Prostate gland (tissue), 2 donors: ENCODE data around the gene KCNC1. TPM values are rescaled to one million over a fixed set of nuclear protein-coding genes. Genes with fewer than 3 reads are reported as not detected.

ENCODE experiments used
- DNase-seq: peaks from one replicate; pipeline ENCODE4 v3.0.0-alpha.2; 2019; ENCODE audit warnings: low spot score
- H3K27ac ChIP-seq, 2 donors: fragments of 200-600 bp; sonication (generic); 2 replicates each; pipeline ENCODE4 v1.5.1; 2017 to 2019
- H3K27me3 ChIP-seq: fragments of 200-600 bp; sonication (generic); replicated peaks from 2 replicates; pipeline ENCODE4 v1.5.1; 2019; ENCODE audit not compliant: insufficient read depth
- H3K36me3 ChIP-seq, 2 donors: fragments of 200-600 bp; sonication (generic); 1 replicate in 1 of 2; 2 replicates in 1 of 2; pipeline versions ENCODE4 v1.5.1 to v1.8.1; 2017 to 2019
- H3K4me1 ChIP-seq: fragments of 200-600 bp; sonication (generic); replicated peaks from 2 replicates; pipeline ENCODE4 v1.5.1; 2019
- H3K4me3 ChIP-seq, 2 donors: fragments of 200-600 bp; sonication (generic); 2 replicates each; pipeline ENCODE4 v1.5.1; 2017 to 2019
- H3K9me3 ChIP-seq: fragments of 200-600 bp; sonication (generic); 2 replicates; pipeline ENCODE4 v1.5.1; 2017
- POLR2A ChIP-seq: fragments of 450-650 bp; IDR thresholded peaks from one replicate; pipeline ENCODE4 v1.6.1; 2016; ENCODE audit warnings: antibody characterized with exemption, mild to moderate bottlenecking
- POLR2AphosphoS5 ChIP-seq: sonication (generic); formaldehyde crosslinking; IDR thresholded peaks from one replicate; pipeline ENCODE4 v1.6.1; 2017; ENCODE audit warnings: antibody characterized with exemption
- WGBS: methylation state at CpG from one replicate; pipeline ENCODE4 v1.1.5; 2018; 5-methylcytosine and 5-hydroxymethylcytosine counted together
- intact Hi-C: fragments of 100-400 bp; cut with DNase I; formaldehyde crosslinking; loops from one replicate; pipeline ENCODE4 v1.14.2; 2022
- total RNA-seq, 2 donors: library from RNA; depleted of rRNA; stranded (reverse); fragments of >200 nt; gene quantifications; one replicate each; pipeline ENCODE4 v1.1.0, GENCODE V29; 2016
- TF ChIP-seq, protein P1 (sequence below), 4 experiments: fragments of 200-600 bp in 2 of 4; fragments of 450-650 bp in 2 of 4; sonication (generic) in 2 of 4; IDR thresholded peaks; 1 replicate in 3 of 4; 2 replicates in 1 of 4; pipeline ENCODE4 v1.5.1; 2016 to 2019; ENCODE audit warnings: antibody characterized with exemption in 4 of 4, mild to moderate bottlenecking in 2 of 4, moderate library complexity in 2 of 4

KCNC1 gene
- total RNA-seq = 1 to 10 TPM in 1 of 2 donors, not detected in 1; 3.0 TPM

DNA sequence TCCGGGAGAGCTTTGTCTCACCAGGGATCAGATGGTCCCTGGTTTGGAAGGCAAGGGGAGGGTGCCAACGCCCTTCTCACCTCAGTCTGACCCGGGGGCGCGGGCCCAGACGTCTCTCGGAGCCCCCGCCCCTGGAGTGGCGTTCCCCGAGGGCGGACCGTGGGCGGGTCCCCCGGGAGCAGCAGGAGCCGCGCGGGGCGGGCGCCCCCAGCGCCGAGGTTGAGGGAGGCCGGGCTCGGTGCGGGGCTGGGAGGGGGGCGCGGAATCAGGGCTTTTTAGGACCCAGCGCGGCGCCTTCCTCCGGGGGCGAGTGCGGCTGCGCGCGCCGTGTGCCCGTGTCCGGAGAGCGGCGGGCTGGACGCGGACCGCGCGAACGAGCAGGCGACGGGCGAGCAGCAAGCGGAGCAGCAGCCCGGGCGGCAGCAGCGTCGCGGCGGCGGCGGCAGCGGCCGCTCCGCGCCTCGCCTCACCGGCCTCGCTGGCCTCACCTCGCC lies at the start of gene KCNC1:
Gene KCNC1 (plus strand): TSS at position 364 of the 494 bp plus-strand sequence. CDS start 1,222 bp downstream, outside the sequence.
- intact Hi-C loops = loop anchor here (10.0 kb wide), 1 partner anchor 100 kb away; no protein-coding TSS in a partner anchor
- H3K36me3 ChIP-seq = no peaks in the 10 kb centered on the region
- no peaks in the 10 kb centered on the region for H3K9me3 ChIP-seq
- 1% methylated on average over 8 of the region's 66 CpGs for WGBS
- peaks cover 21% of the 10 kb centered on the region for H3K27me3 ChIP-seq
- DNase-seq = no peak
- H3K4me1 ChIP-seq = no peaks in the 10 kb centered on the region
- TF ChIP-seq POLR2A (no peak), POLR2AphosphoS5 (no peak)
- TF ChIP-seq, protein P1, sequence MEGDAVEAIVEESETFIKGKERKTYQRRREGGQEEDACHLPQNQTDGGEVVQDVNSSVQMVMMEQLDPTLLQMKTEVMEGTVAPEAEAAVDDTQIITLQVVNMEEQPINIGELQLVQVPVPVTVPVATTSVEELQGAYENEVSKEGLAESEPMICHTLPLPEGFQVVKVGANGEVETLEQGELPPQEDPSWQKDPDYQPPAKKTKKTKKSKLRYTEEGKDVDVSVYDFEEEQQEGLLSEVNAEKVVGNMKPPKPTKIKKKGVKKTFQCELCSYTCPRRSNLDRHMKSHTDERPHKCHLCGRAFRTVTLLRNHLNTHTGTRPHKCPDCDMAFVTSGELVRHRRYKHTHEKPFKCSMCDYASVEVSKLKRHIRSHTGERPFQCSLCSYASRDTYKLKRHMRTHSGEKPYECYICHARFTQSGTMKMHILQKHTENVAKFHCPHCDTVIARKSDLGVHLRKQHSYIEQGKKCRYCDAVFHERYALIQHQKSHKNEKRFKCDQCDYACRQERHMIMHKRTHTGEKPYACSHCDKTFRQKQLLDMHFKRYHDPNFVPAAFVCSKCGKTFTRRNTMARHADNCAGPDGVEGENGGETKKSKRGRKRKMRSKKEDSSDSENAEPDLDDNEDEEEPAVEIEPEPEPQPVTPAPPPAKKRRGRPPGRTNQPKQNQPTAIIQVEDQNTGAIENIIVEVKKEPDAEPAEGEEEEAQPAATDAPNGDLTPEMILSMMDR (IDR thresholded peaks at IDR 0.05) = no peak
- peak within 1 kb of the TSS in 1 of 2 donors; percentile 27 for H3K27ac ChIP-seq
- peak within 1 kb of the TSS; percentile 21 to 40 for H3K4me3 ChIP-seq

DNA sequence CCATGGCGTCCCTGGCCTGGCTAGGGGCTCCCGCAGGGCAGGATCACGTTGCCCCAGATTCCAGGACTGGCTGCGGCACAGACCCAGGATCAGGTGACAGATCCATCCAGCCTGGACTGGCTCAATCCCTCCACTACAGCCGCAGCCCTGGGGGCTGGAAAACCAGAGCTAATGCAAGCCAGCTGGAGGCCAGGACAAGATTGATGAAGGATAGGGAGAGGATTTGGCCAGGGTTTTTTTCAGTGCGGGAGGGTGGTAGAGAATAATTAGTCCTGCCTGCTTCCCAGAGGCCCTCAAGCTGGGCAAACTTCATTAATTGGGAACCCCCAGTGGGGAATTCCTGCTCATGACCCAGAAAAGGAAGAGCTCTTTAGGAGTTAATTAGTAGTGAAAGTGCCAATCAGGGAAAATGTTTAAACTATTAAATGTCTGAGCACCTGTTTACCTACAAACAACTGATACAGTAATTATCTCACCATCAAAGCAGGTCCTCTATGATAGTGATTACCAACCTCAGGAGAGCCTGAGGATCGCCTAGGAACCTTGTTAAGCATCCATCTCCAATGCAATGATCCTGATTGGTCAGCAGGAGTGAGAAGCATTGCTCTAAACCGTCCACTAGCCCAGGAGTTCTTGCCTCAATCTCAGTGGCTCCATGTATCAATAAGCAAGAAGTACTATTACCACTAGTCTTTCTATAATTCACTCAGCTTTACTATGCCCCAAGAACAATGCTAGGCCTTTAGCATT lies 48.2 kb upstream of the KCNC1 start:
- Histone ChIP-seq H3K9me3 (no peaks in the 10 kb centered on the region), H3K27me3 (peaks cover 2% of the 10 kb centered on the region), H3K36me3 (no peaks in the 10 kb centered on the region), H3K4me3 (no peak overlapping the region), H3K4me1 (no peaks in the 10 kb centered on the region), H3K27ac (no peak overlapping the region)
- 39% methylated on average over 8 of the region's 8 CpGs for WGBS
- TF ChIP-seq POLR2A (no peak), POLR2AphosphoS5 (no peak)
- TF ChIP-seq, protein P1 (IDR thresholded peaks at IDR 0.05) = no peak
- intact Hi-C loops = no loop called here
- no peak for DNase-seq

DNA sequence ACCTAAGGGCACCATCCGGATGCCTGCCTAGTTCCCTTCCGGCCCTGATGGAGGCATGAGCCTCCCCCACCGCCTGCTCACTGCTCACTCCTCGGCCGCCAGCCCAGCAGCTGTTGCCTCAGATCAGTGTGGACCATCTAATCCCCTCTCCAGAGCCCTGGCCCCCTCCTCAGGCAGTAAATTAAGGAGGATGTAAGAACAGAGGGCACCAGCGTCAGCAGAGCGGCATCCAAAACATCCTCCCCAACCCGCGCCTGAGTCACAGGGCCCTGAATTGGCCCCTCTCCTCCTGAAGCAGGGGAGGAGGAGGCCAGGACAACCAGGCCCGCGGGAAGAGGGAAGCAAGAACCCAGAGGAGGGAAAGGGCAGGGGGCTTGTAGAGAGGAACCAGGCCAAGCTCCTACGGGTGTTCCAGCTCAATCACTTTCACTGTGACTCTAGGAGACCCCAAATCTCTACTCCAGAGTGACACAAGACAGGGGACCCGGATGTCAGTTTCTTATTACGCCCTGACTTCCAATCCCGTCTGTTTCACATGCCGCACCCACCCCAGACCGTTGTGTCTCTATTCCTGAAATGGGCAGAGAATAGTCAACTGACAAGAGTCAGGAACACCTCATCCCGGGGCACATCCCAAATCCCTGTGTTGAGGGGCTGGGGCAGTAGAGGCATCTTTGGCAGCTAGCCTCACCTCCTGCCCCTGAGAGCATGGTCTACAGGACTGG lies 46.5 kb upstream of the KCNC1 start:
- H3K27ac ChIP-seq = no peak overlapping the region
- H3K4me3 ChIP-seq = no peak overlapping the region
- no peak for TF ChIP-seq POLR2AphosphoS5
- no peak for TF ChIP-seq POLR2A
- TF ChIP-seq, protein P1 (IDR thresholded peaks at IDR 0.05) = no peak
- H3K27me3 ChIP-seq = peaks cover 2% of the 10 kb centered on the region
- intact Hi-C loops = no loop called here
- H3K36me3 ChIP-seq = no peaks in the 10 kb centered on the region
- H3K9me3 ChIP-seq = no peaks in the 10 kb centered on the region
- no peak for DNase-seq
- no peaks in the 10 kb centered on the region for H3K4me1 ChIP-seq
- 81% methylated on average over 18 of the region's 18 CpGs for WGBS

DNA sequence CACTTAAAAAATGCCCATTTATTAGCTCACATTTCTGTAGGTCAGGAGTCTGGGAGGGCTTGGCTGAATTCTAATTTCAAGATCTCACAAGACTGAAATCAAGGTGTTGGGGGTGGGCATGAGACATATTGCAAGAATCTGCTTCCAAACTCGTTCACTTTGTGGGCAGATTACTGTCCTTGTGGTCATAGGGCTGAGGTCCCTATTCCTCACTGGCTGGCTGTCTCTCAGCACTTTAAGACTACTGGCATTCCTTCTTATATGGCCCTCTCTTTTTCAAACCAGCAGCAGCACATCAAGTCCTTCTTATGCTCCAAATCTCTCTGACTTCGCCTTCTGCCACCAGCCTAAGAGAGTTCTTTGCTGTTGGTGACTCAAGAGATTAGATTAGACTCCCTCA lies 43.0 kb upstream of the KCNC1 start:
- no peak for DNase-seq
- Histone ChIP-seq H3K4me3 (no peak overlapping the region), H3K36me3 (no peaks in the 10 kb centered on the region), H3K9me3 (no peaks in the 10 kb centered on the region), H3K27me3 (peaks cover 7% of the 10 kb centered on the region), H3K27ac (no peak overlapping the region), H3K4me1 (no peaks in the 10 kb centered on the region)
- 55% methylated on average over 2 of the region's 2 CpGs for WGBS
- intact Hi-C loops = no loop called here
- TF ChIP-seq, protein P1 (IDR thresholded peaks at IDR 0.05) = no peak
- no peak for TF ChIP-seq POLR2AphosphoS5
- TF ChIP-seq POLR2A = no peak
